DOHH2 (cell line): Measurements from ENCODE around the gene OXSR1.

ENCODE experiments used
- H3F3A ChIP-seq: fragments of 200-600 bp; sonication (generic), shearing (Covaris generic); 2 replicates; pipeline ENCODE4 v1.6.0; 2016; ENCODE audit warnings: antibody characterized with exemption, mild to moderate bottlenecking; ENCODE audit not compliant: control insufficient read depth, insufficient read depth
- H3K27ac ChIP-seq: fragments of 200-600 bp; sonication (generic); 2 replicates; pipeline ENCODE4 v1.5.1; 2014; ENCODE audit warnings: low read depth, mild to moderate bottlenecking, low read length, moderate library complexity
- H3K27me3 ChIP-seq: fragments of 200-600 bp; sonication (generic); 2 replicates; pipeline ENCODE4 v1.6.1; 2014; ENCODE audit warnings: mild to moderate bottlenecking, low read length, mixed read lengths; ENCODE audit not compliant: control insufficient read depth
- H3K36me3 ChIP-seq: fragments of 200-600 bp; sonication (generic); 2 replicates; pipeline ENCODE4 v1.6.1; 2014; ENCODE audit warnings: mild to moderate bottlenecking, low read length, moderate library complexity, mixed read lengths; ENCODE audit not compliant: control insufficient read depth
- H3K4me1 ChIP-seq: fragments of 200-600 bp; sonication (generic); 2 replicates; pipeline ENCODE4 v1.6.1; 2014; ENCODE audit warnings: mild to moderate bottlenecking, low read length, mixed read lengths; ENCODE audit not compliant: control insufficient read depth
- H3K4me2 ChIP-seq: fragments of 200-600 bp; sonication (generic); 2 replicates; pipeline ENCODE4 v1.6.0; 2014; ENCODE audit warnings: mild to moderate bottlenecking, low read length, moderate library complexity
- H3K4me3 ChIP-seq: fragments of 200-600 bp; sonication (generic); 2 replicates; pipeline ENCODE4 v1.5.1; 2014; ENCODE audit warnings: mild to moderate bottlenecking, low read length, mixed read lengths
- H3K79me2 ChIP-seq: fragments of 200-600 bp; sonication (generic); 2 replicates; pipeline ENCODE4 v1.6.1; 2014; ENCODE audit warnings: mild to moderate bottlenecking, low read length, mixed read lengths; ENCODE audit not compliant: control insufficient read depth
- H3K9me2 ChIP-seq: fragments of 200-600 bp; sonication (generic); replicated peaks from 2 replicates; pipeline ENCODE4 v1.6.1; 2014; ENCODE audit warnings: mild to moderate bottlenecking, low read length, mixed read lengths; ENCODE audit not compliant: control insufficient read depth
- H3K9me3 ChIP-seq: fragments of 200-600 bp; sonication (generic); 2 replicates; pipeline ENCODE4 v1.6.1; 2014; ENCODE audit warnings: antibody characterized with exemption, low read length, mixed read lengths; ENCODE audit not compliant: control insufficient read depth, insufficient read depth
- H4K20me1 ChIP-seq: fragments of 200-600 bp; sonication (generic); 2 replicates; pipeline ENCODE4 v1.6.0; 2014; ENCODE audit warnings: low read depth, mild to moderate bottlenecking, antibody characterized with exemption, low read length, moderate library complexity; ENCODE audit not compliant: control insufficient read depth, insufficient read depth
- EZH2phosphoT487 ChIP-seq: fragments of 200-600 bp; sonication (generic); IDR thresholded peaks from 2 replicates; pipeline ENCODE4 v1.6.1; 2017; ENCODE audit warnings: borderline replicate concordance, mild to moderate bottlenecking, antibody characterized with exemption, low read length, moderate library complexity, mixed read lengths
- TF ChIP-seq, protein P1 (sequence below): fragments of 200-600 bp; sonication (generic); IDR thresholded peaks from one replicate; pipeline ENCODE4 v1.5.1; 2014; ENCODE audit warnings: antibody characterized with exemption, mild to moderate bottlenecking, low read depth, low read length; ENCODE audit not compliant: poor library complexity, severe bottlenecking

OXSR1 gene

DNA sequence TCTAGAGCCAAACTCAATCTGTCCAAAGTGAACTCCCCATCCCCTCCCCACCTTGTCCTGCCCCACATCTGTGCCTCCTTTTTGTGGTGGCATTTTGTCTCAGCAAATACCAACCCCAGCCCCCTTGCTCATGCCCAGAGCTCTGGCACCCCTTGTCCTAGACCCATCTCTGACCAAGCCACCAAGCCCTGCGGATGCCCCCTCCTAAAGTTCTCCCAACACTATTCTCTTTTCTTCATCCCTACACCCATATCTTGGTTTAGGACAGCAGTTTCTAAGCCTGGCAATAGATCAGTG lies 46.1 kb upstream of the OXSR1 start:
- peaks cover 20% of the 10 kb centered on the region for H3K36me3 ChIP-seq
- no peaks in the 10 kb centered on the region for H3K79me2 ChIP-seq
- H3K9me3 ChIP-seq: no peaks in the 10 kb centered on the region
- no peak overlapping the region for H3K27ac ChIP-seq
- peaks cover 4% of the 10 kb centered on the region; the same call in 1 of the 2 replicates for H3K4me1 ChIP-seq
- no peaks in the 10 kb centered on the region for H3F3A ChIP-seq
- no peak overlapping the region for H3K4me3 ChIP-seq
- H3K27me3 ChIP-seq: peaks cover 8% of the 10 kb centered on the region; the same call in 1 of the 2 replicates
- H4K20me1 ChIP-seq: no peaks in the 10 kb centered on the region
- no peak overlapping the region for H3K4me2 ChIP-seq
- no peak for TF ChIP-seq EZH2phosphoT487
- TF ChIP-seq, protein P1, sequence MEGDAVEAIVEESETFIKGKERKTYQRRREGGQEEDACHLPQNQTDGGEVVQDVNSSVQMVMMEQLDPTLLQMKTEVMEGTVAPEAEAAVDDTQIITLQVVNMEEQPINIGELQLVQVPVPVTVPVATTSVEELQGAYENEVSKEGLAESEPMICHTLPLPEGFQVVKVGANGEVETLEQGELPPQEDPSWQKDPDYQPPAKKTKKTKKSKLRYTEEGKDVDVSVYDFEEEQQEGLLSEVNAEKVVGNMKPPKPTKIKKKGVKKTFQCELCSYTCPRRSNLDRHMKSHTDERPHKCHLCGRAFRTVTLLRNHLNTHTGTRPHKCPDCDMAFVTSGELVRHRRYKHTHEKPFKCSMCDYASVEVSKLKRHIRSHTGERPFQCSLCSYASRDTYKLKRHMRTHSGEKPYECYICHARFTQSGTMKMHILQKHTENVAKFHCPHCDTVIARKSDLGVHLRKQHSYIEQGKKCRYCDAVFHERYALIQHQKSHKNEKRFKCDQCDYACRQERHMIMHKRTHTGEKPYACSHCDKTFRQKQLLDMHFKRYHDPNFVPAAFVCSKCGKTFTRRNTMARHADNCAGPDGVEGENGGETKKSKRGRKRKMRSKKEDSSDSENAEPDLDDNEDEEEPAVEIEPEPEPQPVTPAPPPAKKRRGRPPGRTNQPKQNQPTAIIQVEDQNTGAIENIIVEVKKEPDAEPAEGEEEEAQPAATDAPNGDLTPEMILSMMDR: no peak
- H3K9me2 ChIP-seq: no peaks in the 10 kb centered on the region

DNA sequence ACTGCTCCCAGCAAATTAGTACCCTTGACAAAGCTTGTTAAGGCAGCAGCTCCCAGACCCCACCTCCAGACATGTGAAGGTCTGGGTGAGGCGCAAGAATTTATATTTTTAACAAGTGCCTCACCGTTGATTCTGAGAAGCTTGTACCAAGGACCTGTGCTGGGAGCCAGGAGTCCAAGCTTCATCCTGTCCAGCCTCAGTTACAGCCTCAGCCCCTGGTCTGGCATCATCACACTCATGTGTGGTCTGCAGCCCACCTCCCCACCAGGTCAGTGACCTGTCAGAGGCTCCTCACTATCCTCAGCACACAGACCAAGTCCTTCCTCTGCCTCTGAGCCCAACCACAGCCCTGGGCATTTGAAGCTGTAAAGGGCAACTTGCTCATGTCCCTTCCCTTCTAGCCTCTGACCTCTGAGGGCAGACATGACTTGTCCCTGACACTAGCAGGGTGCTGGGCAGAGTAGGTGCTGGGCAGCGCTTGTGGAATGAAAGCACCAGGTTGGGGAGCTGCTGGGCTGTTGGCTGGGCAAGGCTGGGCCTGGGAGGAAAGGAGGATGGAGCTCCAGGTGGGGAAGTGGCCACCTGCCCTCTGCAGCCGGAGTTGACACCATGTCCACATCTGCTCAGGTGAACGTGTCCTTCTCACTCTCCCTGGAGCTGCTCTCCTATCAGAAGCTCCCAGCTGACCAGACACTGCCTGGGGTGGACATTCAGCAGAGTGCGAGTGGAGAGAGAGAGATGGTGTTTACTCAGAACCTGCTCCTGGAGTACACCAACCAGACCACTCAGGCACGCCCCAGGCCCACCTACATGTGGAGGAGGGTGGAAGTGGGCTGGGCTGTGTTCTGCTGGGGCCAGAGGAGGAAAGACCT lies 45.3 kb upstream of the OXSR1 start:
- Histone ChIP-seq H3K4me1 (peaks cover 4% of the 10 kb centered on the region; the same call in 1 of the 2 replicates), H3F3A (peaks cover under 1% of the 10 kb centered on the region), H4K20me1 (no peaks in the 10 kb centered on the region), H3K27ac (no peak overlapping the region), H3K4me3 (no peak overlapping the region), H3K27me3 (peaks cover 4% of the 10 kb centered on the region; the same call in 1 of the 2 replicates), H3K9me3 (no peaks in the 10 kb centered on the region), H3K4me2 (no peak overlapping the region), H3K9me2 (no peaks in the 10 kb centered on the region), H3K36me3 (peaks cover 27% of the 10 kb centered on the region), H3K79me2 (no peaks in the 10 kb centered on the region)
- no peak for TF ChIP-seq EZH2phosphoT487
- TF ChIP-seq, protein P1: no peak

DNA sequence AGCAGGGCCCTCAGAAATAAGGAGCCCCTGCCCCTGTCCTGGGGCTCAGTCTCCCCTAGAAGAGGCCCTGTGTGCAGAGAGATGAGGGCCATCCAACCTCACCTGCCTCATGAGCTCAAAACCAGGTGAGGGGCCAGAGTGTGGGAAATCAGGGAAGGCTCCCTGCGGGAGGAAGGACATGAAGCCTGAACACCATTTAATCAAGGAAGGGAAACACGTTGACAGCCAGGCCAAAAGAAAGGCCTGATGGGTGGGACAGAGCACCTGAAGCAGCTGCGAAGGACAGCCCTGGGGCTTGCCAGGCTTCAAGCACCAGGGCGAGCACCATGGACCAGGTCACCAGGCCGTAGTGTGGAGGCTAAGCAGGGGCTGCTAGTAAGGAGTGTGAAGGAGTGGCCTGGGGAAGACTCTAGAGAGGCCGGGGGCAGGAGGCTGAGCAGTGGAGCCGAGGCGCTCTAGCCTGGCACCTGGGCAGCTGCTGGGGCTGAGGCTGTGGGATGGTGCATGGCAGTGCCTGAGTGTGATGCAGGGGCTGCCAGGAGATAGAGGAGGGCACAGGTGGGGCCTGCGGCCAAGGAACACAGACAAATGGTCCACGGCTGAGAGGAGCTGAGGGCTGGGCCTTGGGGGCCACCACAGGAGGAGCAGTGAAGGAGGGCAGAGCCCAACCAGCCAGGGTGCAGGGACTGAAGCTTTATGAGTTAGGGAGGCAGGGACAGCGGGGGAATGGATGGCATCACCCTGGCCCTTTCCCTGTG lies 44.5 kb upstream of the OXSR1 start:
- H3K79me2 ChIP-seq: no peaks in the 10 kb centered on the region
- H3K27ac ChIP-seq: no peak overlapping the region
- H4K20me1 ChIP-seq: no peaks in the 10 kb centered on the region
- H3K9me2 ChIP-seq: no peaks in the 10 kb centered on the region
- peaks cover 4% of the 10 kb centered on the region; the same call in 1 of the 2 replicates for H3K4me1 ChIP-seq
- peaks cover 3% of the 10 kb centered on the region for H3F3A ChIP-seq
- no peak overlapping the region for H3K4me3 ChIP-seq
- no peaks in the 10 kb centered on the region for H3K27me3 ChIP-seq
- no peak for TF ChIP-seq EZH2phosphoT487
- TF ChIP-seq, protein P1: no peak
- H3K4me2 ChIP-seq: no peak overlapping the region
- H3K36me3 ChIP-seq: peaks cover 35% of the 10 kb centered on the region
- H3K9me3 ChIP-seq: no peaks in the 10 kb centered on the region
